Left ventricle myocardium superior (tissue), 1 donor: Measurements from ENCODE around the gene PANK4. TPM values are rescaled to one million over a fixed set of nuclear protein-coding genes. Genes with fewer than 3 reads are reported as not detected.

Experiments
- ATAC-seq: fragments of 200-7000 bp; cut with Tn5 transposase; one replicate; pipeline ENCODE4 v1.9.1; 2020; ENCODE audit warnings: mild to moderate bottlenecking, moderate library complexity
- DNase-seq: peaks from one replicate; pipeline ENCODE4 v3.0.0-alpha.2; 2020
- intact Hi-C: fragments of 100-400 bp; cut with micrococcal nuclease; formaldehyde crosslinking; loops from one replicate; pipeline ENCODE4 v1.11.0; 2022
- total RNA-seq: library from RNA; stranded (reverse); fragmentation: NEBNext Ultra II Directional; extraction: Animal tissue kit (Norgen Biotek cat#: 25700); gene quantifications from one replicate; pipeline ENCODE4 v1.2.1, GENCODE V29; 2021
- donor health status: DM: no; HTN: yes; CAD: no; lungs with severe emphysema.

The PANK4 gene
- total RNA-seq, 1 donor from 2014 or later: 50.2 TPM

- intact Hi-C loops: no loop called here
- peak; percentile 55 for DNase-seq
- no peak for ATAC-seq
Measured at GRCh38 chr1:2547210-2548067, 21.0 kb upstream of the PANK4 start.

DNA sequence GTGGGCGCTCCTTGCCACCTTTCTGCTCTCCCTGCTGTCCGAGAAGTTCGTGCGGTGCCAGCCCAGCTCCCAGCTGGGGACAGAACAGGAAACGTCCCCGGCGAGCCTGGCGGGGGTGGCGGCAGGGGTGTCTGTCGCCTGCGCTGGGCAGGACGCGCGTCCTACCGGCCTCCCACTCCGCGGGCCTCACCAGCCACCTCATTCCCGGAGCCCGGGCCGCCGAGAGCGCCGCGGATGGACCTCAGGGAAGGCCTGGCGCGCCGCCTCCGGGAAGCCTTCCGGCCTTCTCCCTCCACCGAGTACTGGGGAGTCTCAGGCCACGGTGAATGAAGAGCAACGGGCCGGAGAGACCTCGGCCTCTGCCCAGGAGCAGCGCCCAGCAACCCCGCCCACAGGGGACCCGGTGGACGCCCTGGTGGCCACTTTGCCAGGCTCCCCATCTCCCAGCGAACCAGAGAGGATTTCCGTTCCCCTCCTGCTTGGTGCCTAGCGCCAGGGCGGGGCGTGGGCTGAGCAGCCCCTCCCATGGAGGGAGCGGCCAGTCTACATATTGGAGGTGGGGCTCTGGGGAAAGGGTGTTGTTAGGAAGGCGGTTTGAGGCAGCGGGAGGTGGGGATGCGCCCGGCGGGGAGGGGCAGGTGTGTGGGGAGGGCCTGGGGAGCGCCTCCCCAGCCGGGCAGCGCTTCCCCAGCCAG is 20.3 kb upstream of the PANK4 start:
- DNase-seq (peak; percentile 88), ATAC-seq (peak; percentile 72)
- intact Hi-C loops: no loop called here

DNA sequence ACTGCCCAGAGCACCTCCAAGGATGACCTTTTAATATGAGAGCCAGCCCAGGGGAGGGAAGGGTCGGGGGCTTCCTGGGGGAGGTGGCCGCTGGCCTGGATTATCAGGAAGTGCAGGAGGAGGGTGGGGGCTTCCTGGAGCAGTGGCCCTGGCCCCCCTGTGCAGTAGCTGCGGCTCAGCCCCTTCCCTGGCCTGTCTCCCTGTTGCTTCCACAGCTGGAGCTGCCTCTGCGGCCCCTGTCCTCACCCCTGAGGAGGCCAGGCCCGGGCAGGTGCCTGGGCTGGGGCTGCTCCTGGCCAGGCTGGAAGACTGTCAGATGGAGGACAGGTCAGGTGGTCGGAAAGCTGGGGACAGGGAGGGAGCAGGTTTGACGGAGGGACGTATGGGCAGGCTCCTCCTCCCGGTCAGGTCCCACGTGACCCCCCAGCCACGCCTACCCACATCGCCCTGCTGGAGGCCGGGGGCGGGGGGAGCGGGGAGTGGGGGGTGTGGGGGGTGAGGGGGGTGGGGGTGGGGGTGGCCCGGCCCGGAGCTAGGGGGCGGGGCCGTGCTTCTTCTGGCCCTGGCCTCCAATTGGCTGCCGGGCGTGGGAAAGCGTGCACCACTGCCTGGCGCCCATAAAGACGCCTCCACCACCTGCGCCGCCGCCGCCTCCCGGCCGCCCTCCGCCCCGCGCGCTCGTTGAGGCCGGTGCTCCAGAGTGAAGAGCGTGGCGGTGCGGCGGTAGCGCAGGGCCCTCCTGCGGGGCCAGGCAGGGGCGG is 19.5 kb upstream of the PANK4 start:
- ATAC-seq: peak; percentile 72
- intact Hi-C loops: no loop called here
- peak; percentile 94 for DNase-seq

GRCh38 chr1:2544875-2545640 is 18.7 kb upstream of the PANK4 start:
- DNase-seq (peak; percentile 47), ATAC-seq (no peak)
- intact Hi-C loops: no loop called here

GRCh38 chr1:2544093-2544874 is 17.9 kb upstream of the PANK4 start:
- DNase-seq: peak; percentile 55
- intact Hi-C loops: no loop called here
- ATAC-seq: no peak

DNA sequence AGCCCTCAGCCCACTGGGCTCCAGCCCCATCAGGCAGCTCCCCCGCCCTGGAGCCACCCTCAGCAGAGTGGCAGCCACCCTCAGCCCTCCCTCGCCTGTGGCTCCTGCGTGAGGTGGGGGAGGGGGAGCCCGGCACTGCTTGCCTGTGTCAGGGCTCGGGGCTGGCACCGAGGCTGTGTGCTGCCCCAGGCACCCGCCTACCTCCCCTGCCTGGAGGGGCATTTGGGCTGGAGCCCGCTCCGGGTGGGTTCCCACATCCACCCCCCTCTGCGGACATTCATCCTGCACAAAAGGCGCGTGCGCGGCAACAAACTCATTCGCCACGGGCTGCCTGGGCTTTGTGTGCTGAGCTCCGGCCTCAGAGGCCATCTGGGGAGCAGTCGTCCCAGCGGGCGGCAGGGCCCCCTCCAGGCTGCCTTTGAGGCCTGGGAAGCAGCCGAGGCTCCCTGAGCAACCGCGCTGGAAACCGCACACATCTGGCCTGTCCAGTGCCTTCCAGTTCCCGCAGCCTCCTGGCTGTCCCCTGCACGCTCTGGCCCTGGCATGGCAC is 17.2 kb upstream of the PANK4 start:
- ATAC-seq (no peak), DNase-seq (peak; percentile 38)
- intact Hi-C loops: no loop called here

DNA sequence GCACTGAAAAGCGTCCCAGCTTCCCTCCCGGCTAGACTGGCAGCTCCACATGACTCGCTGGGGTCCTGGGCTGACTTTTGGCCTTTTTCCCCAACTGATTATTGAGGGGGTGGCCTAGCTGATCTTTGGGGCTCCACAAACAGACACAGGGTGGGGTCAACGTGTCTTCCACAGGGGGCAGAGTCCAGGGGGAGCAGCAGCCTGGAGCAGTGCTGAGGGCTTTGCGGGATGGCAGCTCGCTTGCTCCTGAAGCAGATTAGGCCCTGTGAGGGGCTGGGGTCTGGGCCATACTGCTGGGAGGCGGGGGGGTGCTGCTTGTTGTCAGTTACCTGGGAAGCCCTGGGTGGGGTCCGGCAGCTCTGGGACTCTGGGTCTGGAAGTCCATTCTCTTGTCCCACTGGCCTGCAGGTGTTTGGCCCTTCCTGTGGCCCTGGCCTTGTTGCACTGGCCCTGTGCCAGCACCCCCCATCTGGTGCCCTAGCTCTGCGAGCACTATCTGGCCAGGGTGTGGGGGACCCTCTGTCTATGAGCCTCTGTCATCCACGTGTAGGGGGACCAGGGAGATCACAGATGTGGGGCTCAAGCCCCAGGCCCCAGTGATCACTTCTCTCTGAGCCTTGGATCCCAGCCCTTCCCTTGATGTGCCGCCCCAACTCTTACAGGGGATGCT is 16.0 kb upstream of the PANK4 start:
- no peak for ATAC-seq
- intact Hi-C loops: no loop called here
- DNase-seq: peak; percentile 41

DNA sequence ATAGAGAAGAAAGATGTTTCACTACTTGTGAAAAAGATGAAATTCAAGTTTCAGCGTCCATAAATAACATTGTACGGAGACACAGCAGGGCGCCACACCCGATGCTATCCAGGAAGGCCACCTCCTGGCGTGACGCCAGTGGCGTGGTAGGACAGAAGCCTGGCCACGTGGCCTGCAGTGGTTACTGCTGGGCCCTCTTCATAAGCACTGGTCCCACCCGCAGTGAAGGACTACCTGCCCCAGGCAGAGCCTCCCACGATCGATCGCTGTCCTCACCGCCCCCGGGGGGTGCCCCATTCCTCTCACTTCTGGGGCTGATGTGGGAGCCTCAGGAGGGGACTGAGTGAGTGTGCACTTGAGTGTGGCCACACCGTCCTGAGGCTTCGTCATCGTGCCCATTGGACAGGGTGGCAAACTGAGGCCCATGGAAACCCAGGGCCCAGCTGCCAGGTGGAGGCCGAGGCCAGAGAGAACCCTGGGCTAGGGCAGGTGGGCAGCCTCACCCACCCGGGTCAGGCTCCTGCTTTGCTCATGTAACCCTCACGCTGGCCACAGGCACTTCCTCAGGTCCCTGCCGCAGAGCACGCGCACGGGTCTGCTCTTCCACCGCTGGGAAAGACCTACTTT is 15.3 kb upstream of the PANK4 start:
- ATAC-seq (no peak), DNase-seq (peak; percentile 82)
- intact Hi-C loops: no loop called here

- DNase-seq (peak; percentile 38), ATAC-seq (no peak)
- intact Hi-C loops: no loop called here
Measured at GRCh38 chr1:2540816-2541492, 14.6 kb upstream of the PANK4 start.

- intact Hi-C loops: no loop called here
- DNase-seq (no peak), ATAC-seq (no peak)
Measured at GRCh38 chr1:2539312-2539907, 13.0 kb upstream of the PANK4 start.

- intact Hi-C loops: no loop called here
- DNase-seq (no peak), ATAC-seq (no peak)
Measured at GRCh38 chr1:2538872-2539271, 12.5 kb upstream of the PANK4 start.

DNA sequence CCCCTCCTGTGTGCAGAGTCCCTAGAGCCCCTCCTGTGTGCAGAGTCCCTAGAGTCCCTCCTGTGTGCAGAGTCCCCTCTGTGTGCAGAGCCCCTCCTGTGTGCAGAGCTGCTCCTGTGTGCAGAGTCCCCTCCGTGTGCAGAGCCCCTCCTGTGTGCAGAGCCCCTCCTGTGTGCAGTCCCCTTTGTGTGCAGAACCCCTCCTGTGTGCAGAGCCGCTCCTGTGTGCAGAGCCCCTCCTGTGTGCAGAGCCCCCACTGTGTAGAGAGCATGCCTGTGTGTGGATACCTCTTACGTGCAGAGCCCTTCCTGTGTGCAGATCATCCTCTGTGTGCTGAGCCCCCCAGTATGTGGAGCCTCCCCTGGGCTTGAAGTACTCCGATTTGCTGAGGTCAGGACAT is 12.0 kb upstream of the PANK4 start:
- DNase-seq (no peak), ATAC-seq (no peak)
- intact Hi-C loops: no loop called here

- ATAC-seq (no peak), DNase-seq (no peak)
- intact Hi-C loops: no loop called here
Measured at GRCh38 chr1:2537784-2538115, 11.4 kb upstream of the PANK4 start.

- no peak for ATAC-seq
- no peak for DNase-seq
- intact Hi-C loops: no loop called here
Measured at GRCh38 chr1:2535981-2536380, 9.6 kb upstream of the PANK4 start.

DNA sequence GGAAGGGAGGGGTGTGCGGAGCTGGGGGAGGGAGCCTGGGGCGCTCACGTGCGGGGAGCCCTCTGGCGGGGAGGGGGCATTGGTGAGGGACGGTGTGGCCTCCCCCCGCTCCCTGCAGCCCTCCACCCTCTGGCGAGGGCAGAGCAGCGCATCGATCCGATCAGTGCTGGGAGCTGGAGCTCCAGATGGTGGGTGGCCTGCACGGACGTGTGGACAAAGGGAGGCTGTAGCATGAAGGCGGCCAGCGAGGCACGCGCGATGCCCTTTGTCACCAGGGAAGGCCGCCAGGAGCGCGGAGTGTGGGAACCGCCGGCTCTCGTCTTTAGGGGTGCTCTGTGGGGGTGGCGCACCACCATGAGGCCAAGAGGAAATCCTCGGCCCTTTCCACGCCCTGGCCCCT is 9.1 kb upstream of the PANK4 start:
- intact Hi-C loops: no loop called here
- no peak for DNase-seq
- no peak for ATAC-seq

- intact Hi-C loops: no loop called here
- no peak for ATAC-seq
- no peak for DNase-seq
Measured at GRCh38 chr1:2534687-2535441, 8.5 kb upstream of the PANK4 start.
